ENCODE data around the gene MDP1. TPM values are rescaled to one million over a fixed set of nuclear protein-coding genes. Genes with fewer than 3 reads are reported as not detected.

MDP1 gene
- total RNA-seq, 4 donors from 2014 or later, result 9.7 to 12.2 (median 10.7) TPM

- no peak for TF ChIP-seq POLR2A (IDR thresholded peaks at IDR 0.05)
- TF ChIP-seq, protein P1, sequence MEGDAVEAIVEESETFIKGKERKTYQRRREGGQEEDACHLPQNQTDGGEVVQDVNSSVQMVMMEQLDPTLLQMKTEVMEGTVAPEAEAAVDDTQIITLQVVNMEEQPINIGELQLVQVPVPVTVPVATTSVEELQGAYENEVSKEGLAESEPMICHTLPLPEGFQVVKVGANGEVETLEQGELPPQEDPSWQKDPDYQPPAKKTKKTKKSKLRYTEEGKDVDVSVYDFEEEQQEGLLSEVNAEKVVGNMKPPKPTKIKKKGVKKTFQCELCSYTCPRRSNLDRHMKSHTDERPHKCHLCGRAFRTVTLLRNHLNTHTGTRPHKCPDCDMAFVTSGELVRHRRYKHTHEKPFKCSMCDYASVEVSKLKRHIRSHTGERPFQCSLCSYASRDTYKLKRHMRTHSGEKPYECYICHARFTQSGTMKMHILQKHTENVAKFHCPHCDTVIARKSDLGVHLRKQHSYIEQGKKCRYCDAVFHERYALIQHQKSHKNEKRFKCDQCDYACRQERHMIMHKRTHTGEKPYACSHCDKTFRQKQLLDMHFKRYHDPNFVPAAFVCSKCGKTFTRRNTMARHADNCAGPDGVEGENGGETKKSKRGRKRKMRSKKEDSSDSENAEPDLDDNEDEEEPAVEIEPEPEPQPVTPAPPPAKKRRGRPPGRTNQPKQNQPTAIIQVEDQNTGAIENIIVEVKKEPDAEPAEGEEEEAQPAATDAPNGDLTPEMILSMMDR (IDR thresholded peaks at IDR 0.05), result no peak
- 75 to 77% methylated on average over 3 of the region's 3 CpGs for WGBS, 2 donors
- DNase-seq (ENCODE audit: low spot score in 2 of 2), result no peak
- intact Hi-C loops (cut with DNase I; ENCODE audit: low total_unique reads), result loop anchor here (2.0 kb wide), 1 partner anchor 206 kb away; no protein-coding TSS in a partner anchor
- no peak overlapping the region for H3K4me3 ChIP-seq (ENCODE audit: low read depth, poor library complexity, severe bottlenecking)
These were observed 18.5 kb upstream of the MDP1 start for GRCh38 chr14:24234095-24235005.

DNA sequence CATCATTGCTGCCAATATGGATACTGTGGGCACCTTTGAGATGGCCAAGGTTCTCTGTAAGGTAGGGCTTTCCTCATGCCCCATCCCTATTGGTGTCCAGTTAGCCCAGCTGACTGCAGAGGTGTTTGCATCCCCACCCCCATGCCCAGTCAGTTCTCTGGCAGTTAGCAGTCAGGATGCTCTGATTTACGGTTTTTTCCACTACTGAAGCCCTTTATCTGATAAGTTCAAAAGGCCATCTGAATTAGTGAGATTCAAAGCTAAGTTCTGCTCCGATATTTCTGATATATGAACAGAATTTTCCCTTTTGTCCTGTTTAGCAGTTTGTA is 17.6 kb upstream of the MDP1 start:
- no peak overlapping the region for H3K4me3 ChIP-seq (ENCODE audit: low read depth, poor library complexity, severe bottlenecking)
- intact Hi-C loops (cut with DNase I; ENCODE audit: low total_unique reads), result no loop called here
- TF ChIP-seq POLR2A (IDR thresholded peaks at IDR 0.05), result no peak
- TF ChIP-seq, protein P1 (IDR thresholded peaks at IDR 0.05), result no peak
- 78 to 86% methylated on average over 2 of the region's 2 CpGs for WGBS, 2 donors
- DNase-seq (ENCODE audit: low spot score in 2 of 2), result peak in 1 of 2 donors; percentile 68

- H3K4me3 ChIP-seq (ENCODE audit: low read depth, poor library complexity, severe bottlenecking), result peak within 1 kb of the TSS; percentile 81
- intact Hi-C loops (cut with DNase I; ENCODE audit: low total_unique reads), result no loop called here
- TF ChIP-seq POLR2A (IDR thresholded peaks at IDR 0.05), result no peak
- TF ChIP-seq, protein P1 (IDR thresholded peaks at IDR 0.05), result no peak
- WGBS, 2 donors, result 4% methylated on average over 38 of the region's 38 CpGs
- no peak for DNase-seq (ENCODE audit: low spot score in 2 of 2)
These were observed 17.0 kb upstream of the MDP1 start, which contains the start of gene GMPR2 for GRCh38 chr14:24232645-24233537. TSS of gene GMPR2 (plus strand) at chr14:24232929. CDS start at chr14:24233254, 325 bp downstream.

DNA sequence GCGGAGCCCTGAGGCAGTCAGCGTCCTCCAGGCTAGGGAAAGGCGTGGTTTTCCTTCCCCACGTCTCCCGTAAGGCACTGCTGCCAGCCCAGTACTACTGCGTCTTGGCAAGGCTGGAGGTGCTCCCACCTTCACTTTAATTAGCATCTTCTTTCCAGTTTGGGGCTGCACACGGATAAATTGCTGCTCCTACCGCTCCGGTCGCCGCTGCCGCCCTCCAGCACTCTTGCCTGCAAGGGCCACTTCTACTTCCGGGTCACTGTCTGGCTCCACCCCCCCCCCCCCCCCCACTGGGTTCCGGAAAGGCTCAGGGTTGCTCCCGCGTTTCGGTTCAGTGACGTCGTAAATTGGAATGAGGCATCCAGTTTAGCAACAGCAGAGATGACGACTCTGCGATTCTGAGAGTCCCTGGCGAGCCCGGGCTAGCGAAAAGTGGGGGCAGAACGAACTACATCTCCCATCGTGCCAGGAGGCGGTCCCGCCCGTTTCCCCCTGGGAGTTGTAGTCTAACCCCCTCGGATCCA is 16.3 kb upstream of the MDP1 start, which contains the start of gene NEDD8:
Gene NEDD8 (minus strand): TSS at position 247 of the 524 bp plus-strand sequence. CDS start 100 bp downstream, at position 147.
- TF ChIP-seq, protein P1 (IDR thresholded peaks at IDR 0.05), result no peak
- TF ChIP-seq POLR2A (IDR thresholded peaks at IDR 0.05), result no peak
- intact Hi-C loops (cut with DNase I; ENCODE audit: low total_unique reads), result no loop called here
- DNase-seq (ENCODE audit: low spot score in 2 of 2), result peak; percentile 97 to 99
- 0 to 1% methylated on average over 30 of the region's 30 CpGs for WGBS, 2 donors
- H3K4me3 ChIP-seq (ENCODE audit: low read depth, poor library complexity, severe bottlenecking), result peak within 1 kb of the TSS; percentile 81

DNA sequence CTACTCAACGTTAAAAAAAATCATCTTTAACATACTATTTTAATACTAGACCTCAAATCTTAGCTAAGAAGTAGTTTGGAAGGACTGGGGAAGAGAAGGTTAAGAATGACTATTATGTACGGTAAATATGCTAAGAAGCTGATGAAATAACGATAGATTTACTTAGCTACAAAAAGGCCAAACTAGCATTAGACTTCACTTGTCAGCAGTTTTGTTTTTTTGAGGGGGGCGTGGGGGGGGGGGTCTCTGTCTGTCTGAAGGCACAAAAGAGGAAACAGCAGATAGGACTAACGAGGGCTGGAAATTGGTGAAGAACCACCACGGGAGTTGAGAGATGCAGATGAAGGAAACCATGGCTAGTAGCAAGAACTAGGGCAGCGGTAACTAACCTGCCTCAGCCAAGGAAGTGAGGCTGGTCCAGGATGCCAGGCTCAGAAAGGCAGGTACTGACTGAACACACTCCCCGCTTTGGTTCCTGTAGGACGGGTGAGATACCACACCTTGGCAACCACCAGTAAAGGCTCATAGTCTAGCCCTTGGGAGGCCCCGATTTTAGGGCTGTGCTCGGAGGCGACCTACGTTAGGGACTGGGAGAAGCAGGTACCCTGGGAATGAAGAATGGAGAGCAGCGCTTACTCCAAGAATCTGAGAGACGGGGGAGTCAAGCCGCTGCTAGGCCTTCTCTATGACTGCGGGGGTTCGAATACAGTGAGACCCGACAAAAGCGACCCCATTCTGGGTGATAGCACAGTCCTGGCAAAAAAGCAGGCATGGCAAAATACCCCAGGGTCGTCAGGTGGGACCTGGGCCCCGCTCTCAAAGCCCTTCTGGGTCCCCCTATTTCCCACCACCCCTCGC is 15.6 kb upstream of the MDP1 start:
- peak overlapping the region; percentile 81 for H3K4me3 ChIP-seq (ENCODE audit: low read depth, poor library complexity, severe bottlenecking)
- intact Hi-C loops (cut with DNase I; ENCODE audit: low total_unique reads), result no loop called here
- TF ChIP-seq, protein P1 (IDR thresholded peaks at IDR 0.05), result no peak
- TF ChIP-seq POLR2A (IDR thresholded peaks at IDR 0.05), result no peak
- DNase-seq (ENCODE audit: low spot score in 2 of 2), result peak in 1 of 2 donors; percentile 84
- 8 to 10% methylated on average over 23 of the region's 23 CpGs for WGBS, 2 donors
